Gastrocnemius medialis (tissue), 4 donors: ENCODE measurements around the gene HOXB8.

Source experiments
- CTCF ChIP-seq, 5 experiments: fragments of 450-650 bp in 3 of 5; fragments of 200-600 bp in 2 of 5; sonication (generic) in 2 of 5; IDR thresholded peaks in 4 of 5; conservative IDR thresholded peaks in 1 of 5; 1 replicate in 4 of 5; 2 replicates in 1 of 5; pipeline ENCODE4 v1.5.1; 2016 to 2019; ENCODE audit warnings: antibody characterized with exemption in 5 of 5, mild to moderate bottlenecking in 3 of 5, moderate library complexity in 3 of 5
- POLR2A ChIP-seq, 2 donors: fragments of 450-650 bp; IDR thresholded peaks; one replicate each; pipeline ENCODE4 v1.6.1; 2017; ENCODE audit warnings: antibody characterized with exemption in 2 of 2, mild to moderate bottlenecking in 2 of 2, moderate library complexity in 2 of 2

- peak; percentile 14 to 28 for TF ChIP-seq POLR2A (IDR thresholded peaks at IDR 0.05)
- TF ChIP-seq CTCF (IDR thresholded peaks at IDR 0.05 in 4 of 5, conservative IDR thresholded peaks at IDR 0.05 in 1 of 5) = no peak
These were observed 10.2 kb downstream of the HOXB8 start, which contains the start of gene HOXB6 for GRCh38 chr17:48604770-48605329.
